Dermis blood vessel endothelial cell (primary cell): ENCODE data around the gene CD69. TPM values are rescaled to one million over a fixed set of nuclear protein-coding genes. Genes with fewer than 3 reads are reported as not detected.
"Not testable (repeated sequence)": the region's sequence is repeated elsewhere in the genome, so short reads cannot be mapped to it uniquely, and the experiment has no call there.

ENCODE experiments used
- DNase-seq: peaks from one replicate; pipeline ENCODE4 v3.0.0; 2010
- total RNA-seq: library from RNA; depleted of rRNA; stranded (reverse); fragments of >200 nt; gene quantifications from 2 replicates; pipeline ENCODE4 v1.2.3, GENCODE V29; 2014

CD69 gene
- total RNA-seq, 1 donor from 2014 or later, result 1.5 TPM

- DNase-seq, result no peak
These were observed 11.1 kb downstream of the CD69 start for GRCh38 chr12:9749640-9750039.

- peak; percentile 51 for DNase-seq
These were observed 15.5 kb downstream of the CD69 start for GRCh38 chr12:9745199-9745598.

GRCh38 chr12:9742661-9743060 is 18.0 kb downstream of the CD69 start:
- DNase-seq, result no peak

- DNase-seq, result no peak
These were observed 19.0 kb downstream of the CD69 start for GRCh38 chr12:9741726-9742125.

GRCh38 chr12:9740106-9740750 is 20.5 kb downstream of the CD69 start:
- DNase-seq, result no peak

GRCh38 chr12:9739404-9740105 is 21.1 kb downstream of the CD69 start:
- not testable (repeated sequence) for DNase-seq

- not testable (repeated sequence) for DNase-seq
These were observed 21.8 kb downstream of the CD69 start for GRCh38 chr12:9738905-9739304.

GRCh38 chr12:9736936-9737705 is 23.6 kb downstream of the CD69 start:
- DNase-seq, result peak; percentile 28

GRCh38 chr12:9735601-9736000 is 25.1 kb downstream of the CD69 start:
- DNase-seq, result no peak

GRCh38 chr12:9732921-9733461 is 27.7 kb downstream of the CD69 start, which contains the start of gene CLECL1:
TSS of gene CLECL1 (minus strand) at chr12:9733097.
- no peak for DNase-seq

GRCh38 chr12:9731797-9732196 is 28.9 kb downstream of the CD69 start:
- DNase-seq, result no peak

GRCh38 chr12:9731393-9731792 is 29.3 kb downstream of the CD69 start:
- DNase-seq, result no peak

- DNase-seq, result no peak
These were observed 30.1 kb downstream of the CD69 start for GRCh38 chr12:9730591-9730990.

GRCh38 chr12:9730011-9730410 is 30.7 kb downstream of the CD69 start:
- DNase-seq, result no peak

GRCh38 chr12:9729082-9729481 is 31.6 kb downstream of the CD69 start:
- no peak for DNase-seq

- no peak for DNase-seq
These were observed 32.9 kb downstream of the CD69 start for GRCh38 chr12:9727813-9728212.

- DNase-seq, result no peak
These were observed 35.4 kb downstream of the CD69 start for GRCh38 chr12:9725213-9725870.

- DNase-seq, result no peak
These were observed 36.7 kb downstream of the CD69 start for GRCh38 chr12:9724023-9724422.

GRCh38 chr12:9721394-9722092 is 39.2 kb downstream of the CD69 start:
- DNase-seq, result peak; percentile 30

GRCh38 chr12:9719790-9720189 is 40.9 kb downstream of the CD69 start:
- no peak for DNase-seq

- no peak for DNase-seq
These were observed 41.7 kb downstream of the CD69 start for GRCh38 chr12:9718968-9719367.
